LNCAP (cell line): Measurements from ENCODE around the gene APOL2.

ENCODE experiments used
- TF ChIP-seq, protein P1 (sequence below): fragments of 450-650 bp; IDR thresholded peaks from 2 replicates; pipeline ENCODE4 v1.5.1; 2017; ENCODE audit warnings: mild to moderate bottlenecking

APOL2 gene

DNA sequence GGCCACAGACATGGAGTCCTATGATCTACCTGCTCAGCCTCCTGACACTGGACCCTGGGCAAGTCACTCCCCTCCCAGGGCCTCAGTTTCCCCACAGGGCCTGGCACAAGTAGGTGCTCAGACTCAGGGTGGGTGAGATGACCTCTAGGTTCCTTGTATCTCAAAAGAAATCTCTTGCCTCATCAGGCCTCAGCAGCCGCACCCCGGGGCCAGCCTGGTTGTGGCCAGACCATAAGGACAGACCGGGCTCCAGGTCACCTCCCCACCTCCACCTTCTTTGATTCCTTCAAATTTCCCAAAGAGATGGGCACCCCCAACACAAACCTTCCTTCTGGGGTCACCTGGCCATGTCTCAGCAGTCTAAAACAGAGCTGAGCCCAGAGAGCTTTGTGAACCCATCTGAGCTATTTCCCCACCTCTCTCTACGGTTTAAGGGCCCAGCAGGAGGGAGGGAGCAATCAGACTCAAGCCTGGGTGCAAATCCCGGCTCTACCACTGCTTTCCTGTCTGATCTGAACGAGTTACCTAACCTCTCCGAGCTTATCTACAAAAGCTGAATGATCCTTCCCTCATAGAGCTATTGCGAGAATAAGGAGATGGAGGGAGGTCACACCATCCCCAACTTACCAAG, 35.2 kb downstream of the APOL2 start:
- TF ChIP-seq, protein P1, sequence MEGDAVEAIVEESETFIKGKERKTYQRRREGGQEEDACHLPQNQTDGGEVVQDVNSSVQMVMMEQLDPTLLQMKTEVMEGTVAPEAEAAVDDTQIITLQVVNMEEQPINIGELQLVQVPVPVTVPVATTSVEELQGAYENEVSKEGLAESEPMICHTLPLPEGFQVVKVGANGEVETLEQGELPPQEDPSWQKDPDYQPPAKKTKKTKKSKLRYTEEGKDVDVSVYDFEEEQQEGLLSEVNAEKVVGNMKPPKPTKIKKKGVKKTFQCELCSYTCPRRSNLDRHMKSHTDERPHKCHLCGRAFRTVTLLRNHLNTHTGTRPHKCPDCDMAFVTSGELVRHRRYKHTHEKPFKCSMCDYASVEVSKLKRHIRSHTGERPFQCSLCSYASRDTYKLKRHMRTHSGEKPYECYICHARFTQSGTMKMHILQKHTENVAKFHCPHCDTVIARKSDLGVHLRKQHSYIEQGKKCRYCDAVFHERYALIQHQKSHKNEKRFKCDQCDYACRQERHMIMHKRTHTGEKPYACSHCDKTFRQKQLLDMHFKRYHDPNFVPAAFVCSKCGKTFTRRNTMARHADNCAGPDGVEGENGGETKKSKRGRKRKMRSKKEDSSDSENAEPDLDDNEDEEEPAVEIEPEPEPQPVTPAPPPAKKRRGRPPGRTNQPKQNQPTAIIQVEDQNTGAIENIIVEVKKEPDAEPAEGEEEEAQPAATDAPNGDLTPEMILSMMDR: no peak

DNA sequence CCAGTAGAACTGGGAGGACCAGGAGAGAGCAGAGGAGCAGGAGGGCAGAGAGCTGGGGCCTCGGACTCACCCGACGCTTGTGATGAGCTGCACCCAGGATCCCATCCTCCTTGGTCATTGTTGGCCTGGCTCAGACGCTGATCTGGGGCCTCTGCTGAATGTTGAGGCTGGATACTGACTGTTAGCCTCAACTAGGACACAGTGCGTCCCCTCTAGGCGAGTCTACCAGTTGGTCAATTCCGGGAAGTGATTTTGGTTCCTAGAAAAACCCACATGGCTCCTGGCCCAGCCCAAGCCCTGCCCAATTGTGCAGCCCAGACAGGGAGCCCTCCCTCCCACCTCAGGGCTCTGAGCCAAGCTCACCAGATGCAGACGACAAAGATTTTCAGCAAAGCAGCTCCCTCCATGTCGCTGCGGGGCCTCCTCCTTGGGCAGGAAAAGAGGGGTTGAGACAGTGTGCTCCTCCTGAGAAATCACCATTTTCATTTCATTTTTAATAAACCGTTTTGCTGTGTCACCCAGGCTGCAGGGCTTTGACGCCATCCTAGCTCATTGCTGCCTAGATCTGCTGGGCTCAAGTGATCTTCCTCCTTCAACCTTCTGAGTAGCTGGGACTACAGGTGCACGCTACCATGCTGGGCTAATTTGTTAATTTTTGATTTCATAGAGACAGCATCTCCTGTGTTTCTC, 37.6 kb downstream of the APOL2 start, which contains the start of gene APOL4:
Gene APOL4, minus strand, starts transcription at position 180 of the 690 bp plus-strand sequence. Its CDS starts 75 bp downstream, at position 105.
- TF ChIP-seq, protein P1: no peak

DNA sequence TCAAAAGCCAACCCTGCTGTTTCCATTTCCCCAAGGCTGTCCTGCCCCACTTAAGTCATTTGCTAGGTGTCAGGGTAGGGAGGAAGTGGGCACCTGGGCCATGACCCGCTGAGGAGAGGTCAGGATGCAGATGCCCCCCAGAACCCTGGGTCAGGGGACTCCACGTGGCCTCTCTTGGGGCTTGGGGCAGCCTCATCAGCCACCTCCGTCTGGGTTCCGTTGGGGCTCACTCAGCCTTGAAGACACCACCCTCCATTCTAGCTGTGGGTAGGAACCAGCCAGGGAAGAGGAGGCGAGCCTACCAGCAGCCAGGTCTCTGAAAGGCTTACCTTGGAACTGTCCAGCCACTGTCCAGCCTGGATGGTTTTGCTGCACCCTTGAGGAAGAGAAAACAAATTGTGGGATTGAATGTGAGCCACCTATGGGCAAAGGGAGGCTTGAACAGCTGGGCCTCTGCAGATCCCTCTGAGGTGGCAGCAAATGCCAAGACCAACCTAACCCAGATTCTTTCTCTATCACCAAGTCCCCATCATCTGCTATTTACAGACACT, 40.3 kb downstream of the APOL2 start:
- TF ChIP-seq, protein P1: no peak

DNA sequence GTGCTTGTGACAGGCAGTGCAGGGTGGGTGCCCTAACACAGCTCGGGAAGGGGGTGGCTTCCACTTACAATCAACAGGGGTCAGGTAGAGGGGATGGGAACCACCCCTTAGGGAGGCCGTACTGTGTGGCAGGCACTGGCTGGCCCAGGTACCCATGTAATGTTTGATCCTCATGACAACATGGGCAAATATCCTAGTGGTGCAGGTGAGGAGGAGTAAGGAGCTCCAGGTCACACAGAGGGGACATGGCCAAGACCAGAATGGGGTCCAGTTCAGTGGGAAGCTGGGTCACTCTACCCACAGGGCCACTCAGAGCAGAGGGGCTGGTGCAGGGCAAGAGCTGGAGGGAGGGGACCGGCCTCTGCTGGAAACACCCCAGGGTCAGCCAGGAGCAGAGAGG, 40.8 kb downstream of the APOL2 start:
- TF ChIP-seq, protein P1: no peak

DNA sequence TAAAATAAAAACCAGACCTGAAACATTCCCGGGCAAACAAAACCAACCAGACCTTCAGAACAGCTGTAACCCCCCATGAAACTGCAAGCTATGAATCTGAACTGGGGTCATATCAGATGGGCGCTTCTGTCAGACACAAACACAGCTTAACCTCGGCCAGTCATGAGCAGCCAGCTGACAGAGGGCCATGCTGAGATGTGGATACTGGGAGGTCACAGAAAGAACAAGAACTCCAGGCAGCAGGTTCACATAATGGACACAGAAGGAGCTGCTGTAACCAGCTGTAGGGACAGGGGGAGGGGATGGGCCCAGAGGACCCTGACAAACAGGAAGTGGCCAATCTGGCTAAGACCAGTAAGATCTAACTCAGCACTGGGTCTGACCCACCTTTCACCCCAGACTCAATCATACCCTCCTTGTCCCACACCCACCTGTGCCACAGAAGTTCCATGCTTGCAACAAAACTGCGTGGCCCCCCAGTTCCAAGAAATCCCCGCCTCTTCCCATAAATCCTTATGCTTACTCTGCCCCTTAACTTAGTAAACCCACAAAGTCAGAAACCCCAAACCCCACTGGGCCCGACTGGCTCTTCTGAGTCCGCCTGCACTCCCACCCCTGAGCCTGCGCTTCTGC, 41.7 kb downstream of the APOL2 start:
- TF ChIP-seq, protein P1: no peak

DNA sequence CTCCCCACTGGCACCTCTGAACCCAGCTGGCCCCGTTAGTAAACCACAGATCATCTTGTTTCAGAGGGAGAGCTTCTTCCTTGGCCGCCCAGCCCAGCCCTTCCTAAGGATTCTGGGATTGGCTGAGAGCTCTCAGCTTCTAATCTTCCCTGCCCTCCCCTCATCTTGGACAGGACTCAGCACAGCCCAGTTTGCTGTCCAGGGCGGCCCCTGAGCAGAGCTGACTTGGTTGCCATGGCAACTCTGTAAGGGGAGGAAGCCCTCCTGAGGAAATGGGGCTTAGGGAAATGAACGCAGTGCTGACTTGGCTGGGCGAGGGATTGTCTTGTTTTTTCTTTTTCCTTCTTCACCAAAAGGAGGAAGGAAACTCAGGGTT, 42.3 kb downstream of the APOL2 start:
- TF ChIP-seq, protein P1: no peak

DNA sequence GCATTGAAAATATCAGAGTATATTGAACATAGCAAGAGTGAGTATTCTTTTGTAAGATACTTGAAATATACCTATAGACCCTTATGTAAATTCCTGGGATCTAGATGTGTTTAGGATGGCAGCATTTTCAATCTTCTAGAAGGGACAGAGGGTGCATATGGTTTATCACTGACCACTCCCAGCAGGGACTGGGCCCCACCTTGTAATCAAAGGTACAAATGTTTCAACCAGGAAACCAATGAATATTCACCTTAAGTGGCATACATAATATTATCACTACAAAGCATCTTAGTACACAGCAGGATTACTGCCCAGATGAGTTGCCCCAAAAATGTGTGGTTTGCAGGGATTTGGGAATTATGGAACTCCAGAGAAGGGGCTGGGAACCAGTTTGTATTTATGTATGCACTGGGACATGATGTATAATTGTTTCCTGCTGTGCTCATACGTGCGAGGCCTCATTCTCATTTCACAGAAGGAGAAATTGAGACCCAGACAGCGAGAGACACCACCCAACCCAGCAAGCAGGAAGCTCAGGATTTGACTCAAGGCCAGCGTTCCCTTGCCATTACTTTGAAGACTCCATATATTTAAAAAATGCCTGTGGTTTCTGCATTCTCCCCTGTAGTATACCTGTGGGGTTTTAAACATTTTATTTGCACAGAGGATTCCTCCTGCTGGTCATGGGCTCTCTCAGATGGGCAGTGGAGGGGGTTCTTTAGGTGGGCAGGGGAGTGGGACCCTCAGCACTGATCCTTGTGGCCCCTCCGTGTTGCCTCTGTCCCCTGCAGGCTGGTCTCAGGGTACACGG, 42.9 kb downstream of the APOL2 start:
- TF ChIP-seq, protein P1: no peak
